ENCODE measurements around the gene ZC3H4.

DNA sequence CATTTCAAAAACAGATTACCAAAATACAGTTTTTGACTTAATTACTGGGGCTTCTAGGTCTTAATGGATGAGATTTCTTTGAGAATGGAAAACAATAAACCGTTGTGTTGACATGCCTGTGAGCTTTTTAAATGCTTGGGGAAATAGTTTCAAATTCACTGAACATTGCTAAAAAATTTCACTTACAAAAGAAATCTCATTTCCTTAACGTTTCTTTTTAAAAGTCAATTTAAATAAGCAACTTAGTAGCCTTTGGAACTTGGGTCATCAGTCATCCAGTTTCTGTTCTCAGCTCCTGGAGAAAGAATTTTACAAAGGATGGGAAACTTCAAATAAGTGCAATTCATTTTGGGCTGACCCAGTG, 4.4 kb downstream of the ZC3H4 start:
- TF ChIP-seq MYC (IDR thresholded peaks at IDR 0.05; ENCODE audit: insufficient read depth, insufficient read length, insufficient replicate concordance, low read length, severe bottlenecking) (no peak), SUZ12 (IDR thresholded peaks at IDR 0.05; ENCODE audit: unreplicated experiment) (no peak), CREB1 (IDR thresholded peaks at IDR 0.05; ENCODE audit: low read depth) (no peak), ZBTB33 (IDR thresholded peaks at IDR 0.05) (no peak), RCOR1 (conservative IDR thresholded peaks at IDR 0.05; ENCODE audit: low read depth, low read length) (no peak), POLR2A (IDR thresholded peaks at IDR 0.05; ENCODE audit: low read depth, low read length) (no peak), REST (IDR thresholded peaks at IDR 0.05; ENCODE audit: low read depth, low read length) (no peak)
- TF ChIP-seq, protein P1, sequence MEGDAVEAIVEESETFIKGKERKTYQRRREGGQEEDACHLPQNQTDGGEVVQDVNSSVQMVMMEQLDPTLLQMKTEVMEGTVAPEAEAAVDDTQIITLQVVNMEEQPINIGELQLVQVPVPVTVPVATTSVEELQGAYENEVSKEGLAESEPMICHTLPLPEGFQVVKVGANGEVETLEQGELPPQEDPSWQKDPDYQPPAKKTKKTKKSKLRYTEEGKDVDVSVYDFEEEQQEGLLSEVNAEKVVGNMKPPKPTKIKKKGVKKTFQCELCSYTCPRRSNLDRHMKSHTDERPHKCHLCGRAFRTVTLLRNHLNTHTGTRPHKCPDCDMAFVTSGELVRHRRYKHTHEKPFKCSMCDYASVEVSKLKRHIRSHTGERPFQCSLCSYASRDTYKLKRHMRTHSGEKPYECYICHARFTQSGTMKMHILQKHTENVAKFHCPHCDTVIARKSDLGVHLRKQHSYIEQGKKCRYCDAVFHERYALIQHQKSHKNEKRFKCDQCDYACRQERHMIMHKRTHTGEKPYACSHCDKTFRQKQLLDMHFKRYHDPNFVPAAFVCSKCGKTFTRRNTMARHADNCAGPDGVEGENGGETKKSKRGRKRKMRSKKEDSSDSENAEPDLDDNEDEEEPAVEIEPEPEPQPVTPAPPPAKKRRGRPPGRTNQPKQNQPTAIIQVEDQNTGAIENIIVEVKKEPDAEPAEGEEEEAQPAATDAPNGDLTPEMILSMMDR (IDR thresholded peaks at IDR 0.05 in 2 of 3, conservative IDR thresholded peaks at IDR 0.05 in 1 of 3; ENCODE audit: control insufficient read depth in 2 of 3, extremely low read depth in 1 of 3, insufficient read depth in 1 of 3, low read depth in 3 of 3, low read length in 3 of 3) = no peak
- TF ChIP-seq, protein P2, sequence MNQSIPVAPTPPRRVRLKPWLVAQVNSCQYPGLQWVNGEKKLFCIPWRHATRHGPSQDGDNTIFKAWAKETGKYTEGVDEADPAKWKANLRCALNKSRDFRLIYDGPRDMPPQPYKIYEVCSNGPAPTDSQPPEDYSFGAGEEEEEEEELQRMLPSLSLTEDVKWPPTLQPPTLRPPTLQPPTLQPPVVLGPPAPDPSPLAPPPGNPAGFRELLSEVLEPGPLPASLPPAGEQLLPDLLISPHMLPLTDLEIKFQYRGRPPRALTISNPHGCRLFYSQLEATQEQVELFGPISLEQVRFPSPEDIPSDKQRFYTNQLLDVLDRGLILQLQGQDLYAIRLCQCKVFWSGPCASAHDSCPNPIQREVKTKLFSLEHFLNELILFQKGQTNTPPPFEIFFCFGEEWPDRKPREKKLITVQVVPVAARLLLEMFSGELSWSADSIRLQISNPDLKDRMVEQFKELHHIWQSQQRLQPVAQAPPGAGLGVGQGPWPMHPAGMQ (IDR thresholded peaks at IDR 0.05; ENCODE audit: borderline replicate concordance) = no peak

All from GM12878 (cell line).